Spleen (tissue), 7 donors: ENCODE results near the gene SUMF1.

ENCODE experiments used
- POLR2A ChIP-seq, 3 donors: fragments of 450-650 bp; IDR thresholded peaks; one replicate each; pipeline ENCODE4 v1.5.1; 2017; ENCODE audit warnings: antibody characterized with exemption in 3 of 3, mild to moderate bottlenecking in 1 of 3
- POLR2AphosphoS5 ChIP-seq, 3 donors: sonication (generic); formaldehyde crosslinking; IDR thresholded peaks; one replicate each; pipeline ENCODE4 v1.5.1; 2017; ENCODE audit warnings: antibody characterized with exemption in 3 of 3
- TF ChIP-seq, protein P1 (sequence below), 11 experiments: fragments of 200-600 bp in 7 of 11; fragments of 450-650 bp in 4 of 11; sonication (generic) in 4 of 11; IDR thresholded peaks in 8 of 11; conservative IDR thresholded peaks in 3 of 11; 1 replicate in 7 of 11; 2 replicates in 4 of 11; pipeline versions ENCODE4 v1.4.0 to v1.8.0; 2016 to 2021; ENCODE audit warnings: antibody characterized with exemption in 11 of 11, inconsistent platforms in 4 of 11, mild to moderate bottlenecking in 1 of 11
- donor health status: DM: no; HTN: no; CAD: no; lungs with moderate emphysema.
- donor health status: DM: no; HTN: no; CAD: no.
- donor health status: DM: no; HTN: no; CAD: no.

DNA sequence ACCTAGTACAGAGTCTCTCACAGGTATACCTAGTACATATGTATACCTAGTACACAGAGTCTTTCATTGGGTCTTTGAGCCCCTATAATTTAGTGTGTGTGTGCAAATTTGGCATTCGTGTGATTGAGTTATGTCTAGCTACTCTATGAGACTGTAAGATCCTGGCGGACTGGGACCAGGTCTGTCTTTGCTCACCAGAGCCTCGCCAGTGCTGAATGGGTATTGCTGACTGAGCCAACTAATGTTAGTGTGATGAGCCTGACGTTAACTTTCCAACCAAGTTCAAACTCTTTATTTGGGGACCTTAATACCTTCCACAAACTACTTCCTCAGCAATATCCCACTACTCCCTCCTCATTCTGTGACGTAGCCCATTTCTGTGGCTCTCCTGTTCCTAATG, 128.3 kb downstream of the SUMF1 start:
- TF ChIP-seq, protein P1, sequence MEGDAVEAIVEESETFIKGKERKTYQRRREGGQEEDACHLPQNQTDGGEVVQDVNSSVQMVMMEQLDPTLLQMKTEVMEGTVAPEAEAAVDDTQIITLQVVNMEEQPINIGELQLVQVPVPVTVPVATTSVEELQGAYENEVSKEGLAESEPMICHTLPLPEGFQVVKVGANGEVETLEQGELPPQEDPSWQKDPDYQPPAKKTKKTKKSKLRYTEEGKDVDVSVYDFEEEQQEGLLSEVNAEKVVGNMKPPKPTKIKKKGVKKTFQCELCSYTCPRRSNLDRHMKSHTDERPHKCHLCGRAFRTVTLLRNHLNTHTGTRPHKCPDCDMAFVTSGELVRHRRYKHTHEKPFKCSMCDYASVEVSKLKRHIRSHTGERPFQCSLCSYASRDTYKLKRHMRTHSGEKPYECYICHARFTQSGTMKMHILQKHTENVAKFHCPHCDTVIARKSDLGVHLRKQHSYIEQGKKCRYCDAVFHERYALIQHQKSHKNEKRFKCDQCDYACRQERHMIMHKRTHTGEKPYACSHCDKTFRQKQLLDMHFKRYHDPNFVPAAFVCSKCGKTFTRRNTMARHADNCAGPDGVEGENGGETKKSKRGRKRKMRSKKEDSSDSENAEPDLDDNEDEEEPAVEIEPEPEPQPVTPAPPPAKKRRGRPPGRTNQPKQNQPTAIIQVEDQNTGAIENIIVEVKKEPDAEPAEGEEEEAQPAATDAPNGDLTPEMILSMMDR (IDR thresholded peaks at IDR 0.05 in 8 of 11, conservative IDR thresholded peaks at IDR 0.05 in 3 of 11): no peak
- no peak for TF ChIP-seq POLR2A (IDR thresholded peaks at IDR 0.05)
- no peak for TF ChIP-seq POLR2AphosphoS5 (IDR thresholded peaks at IDR 0.05)
